Testis (tissue), 3 donors: Measurements from ENCODE around the gene UGT1A9. TPM values are rescaled to one million over a fixed set of nuclear protein-coding genes. Genes with fewer than 3 reads are reported as not detected.
A peak's percentile ranks its signal among the peaks of the same experiment; 100 is the strongest.

Source experiments
- DNase-seq: peaks from one replicate; pipeline ENCODE4 v3.0.0-alpha.2; 2019
- H3K27ac ChIP-seq, 2 donors: fragments of 200-600 bp; sonication (generic); one replicate each; pipeline ENCODE4 v1.5.1; 2019
- H3K27me3 ChIP-seq: fragments of 200-600 bp; sonication (generic); one replicate; pipeline ENCODE4 v1.5.1; 2019
- H3K36me3 ChIP-seq: fragments of 200-600 bp; sonication (generic); one replicate; pipeline ENCODE4 v1.5.1; 2017; ENCODE audit warnings: low read depth; ENCODE audit errors: missing control alignments
- H3K4me1 ChIP-seq: fragments of 200-600 bp; sonication (generic); one replicate; pipeline ENCODE4 v1.5.1; 2019
- H3K4me3 ChIP-seq, 2 donors: fragments of 200-600 bp; sonication (generic); one replicate each; pipeline ENCODE4 v1.5.1; 2017 to 2019
- H3K9me3 ChIP-seq: fragments of 200-600 bp; sonication (generic); one replicate; pipeline ENCODE4 v1.5.1; 2017
- POLR2A ChIP-seq: fragments of 450-650 bp; IDR thresholded peaks from one replicate; pipeline ENCODE4 v1.6.1; 2017; ENCODE audit warnings: antibody characterized with exemption, mild to moderate bottlenecking, moderate library complexity
- WGBS, 2 donors: methylation state at CpG; one replicate each; pipeline ENCODE4 v1.1.5; 2018; 5-methylcytosine and 5-hydroxymethylcytosine counted together
- intact Hi-C: fragments of 100-400 bp; cut with DNase I; formaldehyde crosslinking; loops from one replicate; pipeline ENCODE4 v1.15.1; 2023; ENCODE audit warnings: low total_unique reads
- polyA plus RNA-seq: library from polyadenylated mRNA; stranded (reverse); fragments of 350-450 nt; fragmentation: Illumina TruSeq; extraction: RNeasy Lipid Tissue Mini Kit (QIAGEN cat#74804); gene quantifications from one replicate; pipeline ENCODE4 v1.2.3, GENCODE V29; 2014; ENCODE audit warnings: low read depth, low replicate concordance; ENCODE audit not compliant: insufficient read depth
- total RNA-seq, 2 donors: library from RNA; depleted of rRNA; stranded (reverse); fragments of >200 nt; gene quantifications; one replicate each; pipeline ENCODE4 v1.2.3, GENCODE V29; 2016
- TF ChIP-seq, protein P1 (sequence below), 3 experiments: fragments of 450-650 bp in 2 of 3; fragments of 200-600 bp in 1 of 3; sonication (generic) in 1 of 3; IDR thresholded peaks; one replicate each; pipeline ENCODE4 v1.5.1; 2016 to 2019; ENCODE audit warnings: antibody characterized with exemption in 3 of 3, mild to moderate bottlenecking in 2 of 3, moderate library complexity in 1 of 3

Gene UGT1A9
- total and polyA plus RNA-seq, 3 donors from 2014 or later: not detected

DNA sequence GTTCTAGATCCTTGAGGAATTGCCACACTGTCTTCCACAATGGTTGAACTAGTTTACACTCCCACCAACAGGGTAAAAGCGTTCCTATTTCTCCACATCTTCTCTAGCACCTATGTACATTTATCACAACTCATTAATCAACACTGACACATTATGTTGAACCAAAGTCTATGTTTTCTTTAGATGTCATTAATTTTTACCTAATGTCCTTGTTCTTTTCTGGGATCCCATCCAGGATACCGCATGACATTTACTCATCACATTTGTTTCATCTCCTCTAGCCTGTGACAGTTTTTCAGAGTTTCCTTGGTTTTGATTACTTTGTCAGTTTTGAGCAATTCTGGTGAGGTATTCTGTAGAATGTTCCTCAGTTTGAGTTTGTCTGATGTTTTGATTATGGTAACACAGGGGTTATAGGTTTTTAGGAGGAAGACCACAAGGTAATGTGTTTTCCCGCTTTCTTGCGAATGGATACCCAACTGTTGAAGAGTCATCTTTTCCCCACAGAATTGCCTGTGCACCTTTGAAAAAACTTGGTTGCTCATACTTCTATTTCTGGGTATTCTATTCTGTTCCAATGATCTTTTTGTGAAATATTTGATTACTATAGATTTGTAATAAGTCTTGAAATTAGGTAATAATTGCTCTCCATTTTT lies 3.0 kb upstream of the UGT1A9 start:
- TF ChIP-seq, protein P1, sequence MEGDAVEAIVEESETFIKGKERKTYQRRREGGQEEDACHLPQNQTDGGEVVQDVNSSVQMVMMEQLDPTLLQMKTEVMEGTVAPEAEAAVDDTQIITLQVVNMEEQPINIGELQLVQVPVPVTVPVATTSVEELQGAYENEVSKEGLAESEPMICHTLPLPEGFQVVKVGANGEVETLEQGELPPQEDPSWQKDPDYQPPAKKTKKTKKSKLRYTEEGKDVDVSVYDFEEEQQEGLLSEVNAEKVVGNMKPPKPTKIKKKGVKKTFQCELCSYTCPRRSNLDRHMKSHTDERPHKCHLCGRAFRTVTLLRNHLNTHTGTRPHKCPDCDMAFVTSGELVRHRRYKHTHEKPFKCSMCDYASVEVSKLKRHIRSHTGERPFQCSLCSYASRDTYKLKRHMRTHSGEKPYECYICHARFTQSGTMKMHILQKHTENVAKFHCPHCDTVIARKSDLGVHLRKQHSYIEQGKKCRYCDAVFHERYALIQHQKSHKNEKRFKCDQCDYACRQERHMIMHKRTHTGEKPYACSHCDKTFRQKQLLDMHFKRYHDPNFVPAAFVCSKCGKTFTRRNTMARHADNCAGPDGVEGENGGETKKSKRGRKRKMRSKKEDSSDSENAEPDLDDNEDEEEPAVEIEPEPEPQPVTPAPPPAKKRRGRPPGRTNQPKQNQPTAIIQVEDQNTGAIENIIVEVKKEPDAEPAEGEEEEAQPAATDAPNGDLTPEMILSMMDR (IDR thresholded peaks at IDR 0.05): no peak
- no peak for TF ChIP-seq POLR2A
- Histone ChIP-seq H3K36me3 (no peaks in the 10 kb centered on the region), H3K9me3 (no peaks in the 10 kb centered on the region), H3K27ac (no peak overlapping the region), H3K4me1 (no peaks in the 10 kb centered on the region), H3K27me3 (no peaks in the 10 kb centered on the region), H3K4me3 (no peak overlapping the region)
- no peak for DNase-seq
- WGBS, 2 donors: 88 to 90% methylated on average over 4 of the region's 4 CpGs
- intact Hi-C loops: no loop called here

DNA sequence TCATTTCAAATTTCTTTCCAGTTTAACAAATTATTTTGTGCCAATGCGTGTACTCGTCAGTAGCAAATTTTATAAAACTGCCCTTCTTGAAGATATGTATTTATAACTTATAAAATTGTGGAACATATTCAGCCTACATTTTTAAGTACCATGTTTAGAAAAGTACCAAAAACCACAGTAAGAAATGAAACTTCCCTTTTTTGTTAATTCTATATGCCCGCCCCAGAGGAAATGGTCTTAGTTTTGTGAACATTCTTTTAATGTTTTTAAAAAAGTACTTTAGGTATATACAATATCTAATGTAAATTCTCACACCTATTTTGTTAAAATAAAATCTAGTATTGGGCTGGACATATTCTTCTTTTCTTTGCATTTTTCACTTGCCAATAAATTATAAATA lies 1.2 kb downstream of the UGT1A9 start:
- H3K36me3 ChIP-seq: no peaks in the 10 kb centered on the region
- no peak overlapping the region for H3K4me3 ChIP-seq
- H3K9me3 ChIP-seq: no peaks in the 10 kb centered on the region
- TF ChIP-seq, protein P1 (IDR thresholded peaks at IDR 0.05): no peak
- no peak for TF ChIP-seq POLR2A
- H3K27ac ChIP-seq: no peak overlapping the region
- DNase-seq: no peak
- intact Hi-C loops: no loop called here
- WGBS, 2 donors: 77 to 88% methylated on average over 3 of the region's 3 CpGs
- H3K4me1 ChIP-seq: no peaks in the 10 kb centered on the region
- no peaks in the 10 kb centered on the region for H3K27me3 ChIP-seq

- no peaks in the 10 kb centered on the region for H3K27me3 ChIP-seq
- intact Hi-C loops: no loop called here
- no peaks in the 10 kb centered on the region for H3K36me3 ChIP-seq
- no peaks in the 10 kb centered on the region for H3K9me3 ChIP-seq
- no peak overlapping the region for H3K4me3 ChIP-seq
- no peak overlapping the region for H3K27ac ChIP-seq
- no peaks in the 10 kb centered on the region for H3K4me1 ChIP-seq
- no peak for DNase-seq
- TF ChIP-seq POLR2A: no peak
- TF ChIP-seq, protein P1 (IDR thresholded peaks at IDR 0.05): no peak
Measured at GRCh38 chr2:233673896-233674295, 2.2 kb downstream of the UGT1A9 start.

- WGBS, 2 donors: 68 to 74% methylated on average over 1 of the region's 1 CpG
- Histone ChIP-seq H3K4me1 (no peaks in the 10 kb centered on the region), H3K36me3 (no peaks in the 10 kb centered on the region), H3K27ac (no peak overlapping the region), H3K27me3 (no peaks in the 10 kb centered on the region), H3K9me3 (no peaks in the 10 kb centered on the region), H3K4me3 (no peak overlapping the region)
- TF ChIP-seq, protein P1 (IDR thresholded peaks at IDR 0.05): no peak
- TF ChIP-seq POLR2A: no peak
- no peak for DNase-seq
- intact Hi-C loops: no loop called here
Measured at GRCh38 chr2:233674314-233674713, 2.6 kb downstream of the UGT1A9 start.

DNA sequence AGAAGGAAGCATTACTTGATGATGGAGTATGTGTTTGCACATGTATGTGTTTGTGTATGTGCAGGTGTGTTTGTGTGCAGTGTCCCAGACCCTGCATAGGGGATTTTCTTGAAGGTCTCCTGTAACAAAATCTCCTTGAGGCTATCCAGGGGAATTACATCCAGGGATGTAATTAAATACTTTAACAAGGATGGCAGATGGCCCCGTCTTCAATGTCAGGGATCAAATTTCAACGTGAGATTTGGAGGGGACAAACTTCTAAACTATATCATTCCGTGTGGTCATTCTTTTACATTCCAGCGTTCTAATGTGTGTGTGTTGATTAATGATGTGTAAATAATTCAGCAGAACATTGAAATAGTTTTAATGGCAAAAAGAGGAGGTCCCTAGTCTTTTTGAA lies 3.3 kb downstream of the UGT1A9 start:
- Histone ChIP-seq H3K4me3 (no peak overlapping the region), H3K27ac (no peak overlapping the region), H3K4me1 (no peaks in the 10 kb centered on the region), H3K9me3 (no peaks in the 10 kb centered on the region), H3K36me3 (no peaks in the 10 kb centered on the region), H3K27me3 (no peaks in the 10 kb centered on the region)
- no peak for TF ChIP-seq POLR2A
- TF ChIP-seq, protein P1 (IDR thresholded peaks at IDR 0.05): peak in 1 of 3 experiments; percentile 14
- no peak for DNase-seq
- intact Hi-C loops: no loop called here
- 32 to 53% methylated on average over 4 of the region's 4 CpGs for WGBS, 2 donors
